ENCODE data around the gene FILIP1L.

DNA sequence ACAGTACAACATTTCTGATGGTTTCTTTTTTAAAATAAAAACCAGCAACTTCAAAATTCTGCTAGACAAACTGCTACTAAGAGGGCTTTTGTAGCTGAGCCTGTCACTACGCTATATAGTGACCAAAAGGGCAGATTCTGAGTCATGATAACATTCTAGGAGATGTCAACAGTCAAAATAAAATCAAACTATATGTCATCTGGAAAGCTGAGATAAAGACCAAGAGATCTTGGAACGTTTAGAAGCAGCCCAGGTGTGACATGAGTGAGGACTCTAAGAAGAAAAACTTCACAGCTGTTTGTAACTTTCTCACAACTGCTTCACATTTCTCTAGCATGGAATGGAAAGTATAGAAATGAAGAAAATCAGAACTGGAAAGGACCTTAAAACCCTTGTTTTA, 84.6 kb downstream of the FILIP1L start:
- no peak for TF ChIP-seq GATA2 (IDR thresholded peaks at IDR 0.05; ENCODE audit: low read depth, low read length)
- TF ChIP-seq GATA3 (IDR thresholded peaks at IDR 0.05; ENCODE audit: low read depth, low read length): no peak

All from SH-SY5Y (cell line).